ENCODE data around the gene EPHA7. TPM values are rescaled to one million over a fixed set of nuclear protein-coding genes. Genes with fewer than 3 reads are reported as not detected.

The EPHA7 gene
- polyA plus RNA-seq, 2 of the 4 experiments (the other 2 are of a cell fraction), result 0.45 to 0.56 TPM

DNA sequence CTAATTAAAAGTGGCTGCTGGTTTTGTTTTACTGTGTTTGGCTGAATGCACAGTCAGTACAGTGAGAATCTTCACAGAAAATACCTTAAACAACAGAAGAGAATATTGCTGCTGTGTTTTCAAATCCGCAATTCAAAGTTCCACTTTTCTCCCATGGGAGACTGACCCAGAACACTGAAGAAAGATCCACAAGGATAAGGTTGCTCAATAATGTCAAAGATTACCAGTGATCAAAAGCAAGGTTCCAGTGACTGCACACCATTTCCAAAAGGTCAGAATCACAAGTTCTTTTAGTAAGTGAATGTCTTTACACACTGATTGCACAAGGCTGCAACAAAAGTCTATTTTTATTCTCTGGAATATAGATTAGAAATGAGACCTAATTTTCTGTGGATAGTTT lies 82.3 kb downstream of the EPHA7 start:
- POLR2A ChIA-PET, result no interaction called here

DNA sequence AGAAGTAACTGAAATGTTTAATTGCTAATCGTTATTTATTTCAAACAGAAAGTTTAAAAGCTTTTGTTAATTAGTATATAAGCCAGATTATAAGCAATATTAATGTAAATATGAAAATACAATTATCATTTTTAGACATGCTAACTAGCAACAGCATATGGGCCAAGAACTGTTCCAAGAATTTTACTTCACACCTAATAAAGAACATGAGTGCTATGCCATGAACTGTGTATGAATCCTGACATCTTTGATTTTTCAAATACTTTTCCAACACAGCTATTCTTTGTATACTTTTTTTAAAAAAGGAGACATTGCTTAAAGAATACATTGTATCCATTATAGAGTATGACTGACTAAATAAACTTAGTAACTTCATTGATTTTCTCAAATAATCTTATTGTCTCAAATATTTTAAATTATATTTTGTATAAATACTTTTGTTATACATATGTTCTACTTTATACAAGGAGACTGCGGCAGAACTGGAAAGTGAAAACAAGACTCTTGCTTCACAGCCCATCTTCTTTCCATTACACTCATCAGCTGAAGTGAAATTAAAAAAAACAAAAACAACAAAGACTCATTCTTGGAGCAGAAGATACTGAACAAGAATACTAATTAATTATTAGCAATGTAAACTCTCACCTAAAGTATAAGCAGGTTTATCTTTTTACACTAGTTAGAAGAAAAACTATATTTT lies 89.9 kb downstream of the EPHA7 start:
- ATAC-seq, result no peak
- TF ChIP-seq SREBF2 (IDR thresholded peaks at IDR 0.05), result no peak
- TF ChIP-seq MYC (IDR thresholded peaks at IDR 0.05; ENCODE audit: borderline replicate concordance, low read length), result no peak
- TF ChIP-seq FOSL2 (IDR thresholded peaks at IDR 0.05), result no peak
- TF ChIP-seq FOSL2 (CRISPR knock-in tag; IDR thresholded peaks at IDR 0.05), result no peak
- no peak for TF ChIP-seq PHF8 (IDR thresholded peaks at IDR 0.05; ENCODE audit: borderline replicate concordance, low read depth)
- TF ChIP-seq, protein P1, sequence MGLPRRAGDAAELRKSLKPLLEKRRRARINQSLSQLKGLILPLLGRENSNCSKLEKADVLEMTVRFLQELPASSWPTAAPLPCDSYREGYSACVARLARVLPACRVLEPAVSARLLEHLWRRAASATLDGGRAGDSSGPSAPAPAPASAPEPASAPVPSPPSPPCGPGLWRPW (IDR thresholded peaks at IDR 0.05), result no peak
- TF ChIP-seq CEBPB (IDR thresholded peaks at IDR 0.05), result no peak
- TF ChIP-seq, protein P2, sequence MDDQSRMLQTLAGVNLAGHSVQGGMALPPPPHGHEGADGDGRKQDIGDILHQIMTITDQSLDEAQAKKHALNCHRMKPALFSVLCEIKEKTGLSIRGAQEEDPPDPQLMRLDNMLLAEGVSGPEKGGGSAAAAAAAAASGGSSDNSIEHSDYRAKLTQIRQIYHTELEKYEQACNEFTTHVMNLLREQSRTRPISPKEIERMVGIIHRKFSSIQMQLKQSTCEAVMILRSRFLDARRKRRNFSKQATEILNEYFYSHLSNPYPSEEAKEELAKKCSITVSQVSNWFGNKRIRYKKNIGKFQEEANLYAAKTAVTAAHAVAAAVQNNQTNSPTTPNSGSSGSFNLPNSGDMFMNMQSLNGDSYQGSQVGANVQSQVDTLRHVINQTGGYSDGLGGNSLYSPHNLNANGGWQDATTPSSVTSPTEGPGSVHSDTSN (IDR thresholded peaks at IDR 0.05), result no peak
- TF ChIP-seq NFE2L2 (conservative IDR thresholded peaks at IDR 0.05; ENCODE audit: low read length), result no peak
- no peak for TF ChIP-seq TP53 (CRISPR knock-in tag; IDR thresholded peaks at IDR 0.05)
- no peak for TF ChIP-seq EHMT2 (IDR thresholded peaks at IDR 0.05; ENCODE audit: low read depth)
- TF ChIP-seq RARB (CRISPR knock-in tag; IDR thresholded peaks at IDR 0.05), result no peak
- TF ChIP-seq ZC3H11A (IDR thresholded peaks at IDR 0.05), result no peak
- no peak for FAIRE-seq

More for the DNA sequence above, 82.3 kb downstream of the EPHA7 start:
- no peak for ATAC-seq
- no peaks in the 10 kb centered on the region for H3K9me3 ChIP-seq
- CTCF ChIA-PET, result no interaction called here
- 50% methylated on average over 1 of the region's 1 CpG for WGBS (ENCODE audit: missing lambda C conversion rate)
- no peak for FAIRE-seq
- H3K4me1 ChIP-seq, result no peaks in the 10 kb centered on the region
- H3K4me3 ChIP-seq, result no peak overlapping the region
- no peak overlapping the region for H3K27ac ChIP-seq
- no peak overlapping the region for H3K4me2 ChIP-seq
- no peak for DNase-seq (ENCODE audit: low read depth in 1 of 2, low spot score in 1 of 2)
- no peak for TF ChIP-seq HOXA7 (CRISPR knock-in tag; IDR thresholded peaks at IDR 0.05)
- no peak for TF ChIP-seq CBX2 (IDR thresholded peaks at IDR 0.05; ENCODE audit: borderline replicate concordance, low read depth)
- no peak for TF ChIP-seq EHMT2 (IDR thresholded peaks at IDR 0.05; ENCODE audit: low read depth)
- TF ChIP-seq, protein P3, sequence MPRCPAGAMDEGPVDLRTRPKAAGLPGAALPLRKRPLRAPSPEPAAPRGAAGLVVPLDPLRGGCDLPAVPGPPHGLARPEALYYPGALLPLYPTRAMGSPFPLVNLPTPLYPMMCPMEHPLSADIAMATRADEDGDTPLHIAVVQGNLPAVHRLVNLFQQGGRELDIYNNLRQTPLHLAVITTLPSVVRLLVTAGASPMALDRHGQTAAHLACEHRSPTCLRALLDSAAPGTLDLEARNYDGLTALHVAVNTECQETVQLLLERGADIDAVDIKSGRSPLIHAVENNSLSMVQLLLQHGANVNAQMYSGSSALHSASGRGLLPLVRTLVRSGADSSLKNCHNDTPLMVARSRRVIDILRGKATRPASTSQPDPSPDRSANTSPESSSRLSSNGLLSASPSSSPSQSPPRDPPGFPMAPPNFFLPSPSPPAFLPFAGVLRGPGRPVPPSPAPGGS (IDR thresholded peaks at IDR 0.05), result no peak
- no peak for TF ChIP-seq HDAC2 (IDR thresholded peaks at IDR 0.05)
- no peak for TF ChIP-seq NFE2L2 (conservative IDR thresholded peaks at IDR 0.05; ENCODE audit: low read length)
- TF ChIP-seq, protein P2 (IDR thresholded peaks at IDR 0.05), result no peak
- no peak for TF ChIP-seq KDM1A (IDR thresholded peaks at IDR 0.05; ENCODE audit: low read depth)
- no peak for TF ChIP-seq FOSL2 (IDR thresholded peaks at IDR 0.05)
- no peak for TF ChIP-seq FOSL2 (CRISPR knock-in tag; IDR thresholded peaks at IDR 0.05)
- TF ChIP-seq RNF2 (IDR thresholded peaks at IDR 0.05; ENCODE audit: borderline replicate concordance, low read depth), result no peak
- no peak for TF ChIP-seq ZFP36 (IDR thresholded peaks at IDR 0.05; ENCODE audit: borderline replicate concordance, partially characterized antibody)
- TF ChIP-seq FOSB (CRISPR knock-in tag; IDR thresholded peaks at IDR 0.05), result no peak
- no peak for TF ChIP-seq RARB (CRISPR knock-in tag; IDR thresholded peaks at IDR 0.05)
- no peak for TF ChIP-seq JUNB (IDR thresholded peaks at IDR 0.05)
- TF ChIP-seq, protein P4, sequence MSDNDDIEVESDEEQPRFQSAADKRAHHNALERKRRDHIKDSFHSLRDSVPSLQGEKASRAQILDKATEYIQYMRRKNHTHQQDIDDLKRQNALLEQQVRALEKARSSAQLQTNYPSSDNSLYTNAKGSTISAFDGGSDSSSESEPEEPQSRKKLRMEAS (IDR thresholded peaks at IDR 0.05), result no peak
- TF ChIP-seq HOXB5 (CRISPR knock-in tag; IDR thresholded peaks at IDR 0.05), result no peak
- TF ChIP-seq MAFK (IDR thresholded peaks at IDR 0.05; ENCODE audit: partially characterized antibody), result no peak
- TF ChIP-seq, protein P5, sequence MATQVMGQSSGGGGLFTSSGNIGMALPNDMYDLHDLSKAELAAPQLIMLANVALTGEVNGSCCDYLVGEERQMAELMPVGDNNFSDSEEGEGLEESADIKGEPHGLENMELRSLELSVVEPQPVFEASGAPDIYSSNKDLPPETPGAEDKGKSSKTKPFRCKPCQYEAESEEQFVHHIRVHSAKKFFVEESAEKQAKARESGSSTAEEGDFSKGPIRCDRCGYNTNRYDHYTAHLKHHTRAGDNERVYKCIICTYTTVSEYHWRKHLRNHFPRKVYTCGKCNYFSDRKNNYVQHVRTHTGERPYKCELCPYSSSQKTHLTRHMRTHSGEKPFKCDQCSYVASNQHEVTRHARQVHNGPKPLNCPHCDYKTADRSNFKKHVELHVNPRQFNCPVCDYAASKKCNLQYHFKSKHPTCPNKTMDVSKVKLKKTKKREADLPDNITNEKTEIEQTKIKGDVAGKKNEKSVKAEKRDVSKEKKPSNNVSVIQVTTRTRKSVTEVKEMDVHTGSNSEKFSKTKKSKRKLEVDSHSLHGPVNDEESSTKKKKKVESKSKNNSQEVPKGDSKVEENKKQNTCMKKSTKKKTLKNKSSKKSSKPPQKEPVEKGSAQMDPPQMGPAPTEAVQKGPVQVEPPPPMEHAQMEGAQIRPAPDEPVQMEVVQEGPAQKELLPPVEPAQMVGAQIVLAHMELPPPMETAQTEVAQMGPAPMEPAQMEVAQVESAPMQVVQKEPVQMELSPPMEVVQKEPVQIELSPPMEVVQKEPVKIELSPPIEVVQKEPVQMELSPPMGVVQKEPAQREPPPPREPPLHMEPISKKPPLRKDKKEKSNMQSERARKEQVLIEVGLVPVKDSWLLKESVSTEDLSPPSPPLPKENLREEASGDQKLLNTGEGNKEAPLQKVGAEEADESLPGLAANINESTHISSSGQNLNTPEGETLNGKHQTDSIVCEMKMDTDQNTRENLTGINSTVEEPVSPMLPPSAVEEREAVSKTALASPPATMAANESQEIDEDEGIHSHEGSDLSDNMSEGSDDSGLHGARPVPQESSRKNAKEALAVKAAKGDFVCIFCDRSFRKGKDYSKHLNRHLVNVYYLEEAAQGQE (IDR thresholded peaks at IDR 0.05), result no peak
- no peak for TF ChIP-seq CHD4 (IDR thresholded peaks at IDR 0.05; ENCODE audit: borderline replicate concordance)

More for the DNA sequence above, 89.9 kb downstream of the EPHA7 start:
- H3K4me1 ChIP-seq, result no peaks in the 10 kb centered on the region
- H3K4me2 ChIP-seq, result no peak overlapping the region
- no peak overlapping the region for H3K4me3 ChIP-seq
- 33% methylated on average over 2 of the region's 2 CpGs for WGBS (ENCODE audit: missing lambda C conversion rate)
- ChIA-PET POLR2A (no interaction called here), CTCF (no interaction called here)
- DNase-seq (ENCODE audit: low read depth in 1 of 2, low spot score in 1 of 2), result no peak
- H3K27ac ChIP-seq, result no peak overlapping the region
- H3K9me3 ChIP-seq, result no peaks in the 10 kb centered on the region
